NCI-H1694 treated with DMSO at 0.1 percent for 48 hours (cell line): Measurements from ENCODE around the gene SRMS.
"Not testable (repeated sequence)": the region's sequence is repeated elsewhere in the genome, so short reads cannot be mapped to it uniquely, and the experiment has no call there.

ENCODE experiments used
- DNase-seq: peaks from one replicate; lab custom pipeline; 2025; lab: John Stamatoyannopoulos, UW

Gene SRMS

GRCh38 chr20:63579017-63579694 is 31.6 kb upstream of the SRMS start:
- no peak for DNase-seq

- DNase-seq, result no peak
Measured at GRCh38 chr20:63578224-63579016, 30.9 kb upstream of the SRMS start.

- DNase-seq, result peak; percentile 14
Measured at GRCh38 chr20:63577317-63577894, 29.9 kb upstream of the SRMS start.

- no peak for DNase-seq
Measured at GRCh38 chr20:63576311-63576710, 28.8 kb upstream of the SRMS start.

- DNase-seq, result no peak
Measured at GRCh38 chr20:63574829-63575743, 27.5 kb upstream of the SRMS start.

- DNase-seq, result peak; percentile 2
Measured at GRCh38 chr20:63574156-63574828, 26.7 kb upstream of the SRMS start, which contains the start of gene HELZ2. Gene HELZ2, minus strand, starts transcription at chr20:63574239. Its CDS starts 1,854 bp downstream, at chr20:63572385.

- DNase-seq, result no peak
Measured at GRCh38 chr20:63573647-63574131, 26.1 kb upstream of the SRMS start.

GRCh38 chr20:63572788-63573646 is 25.5 kb upstream of the SRMS start:
- no peak for DNase-seq

- DNase-seq, result no peak
Measured at GRCh38 chr20:63572071-63572787, 24.7 kb upstream of the SRMS start.

- not testable (repeated sequence) for DNase-seq
Measured at GRCh38 chr20:63571087-63571478, 23.5 kb upstream of the SRMS start.

GRCh38 chr20:63570281-63571086 is 22.9 kb upstream of the SRMS start:
- no peak for DNase-seq

- DNase-seq, result peak; percentile 27
Measured at GRCh38 chr20:63568986-63569949, 21.7 kb upstream of the SRMS start.

GRCh38 chr20:63568170-63568981 is 20.8 kb upstream of the SRMS start:
- DNase-seq, result no peak

GRCh38 chr20:63567386-63568169 is 20.0 kb upstream of the SRMS start:
- no peak for DNase-seq

GRCh38 chr20:63567136-63567385 is 19.5 kb upstream of the SRMS start:
- no peak for DNase-seq
